ENCODE data around the gene INTS13.
"Not testable (repeated sequence)": the region's sequence is repeated elsewhere in the genome, so short reads cannot be mapped to it uniquely, and the experiment has no call there.

Gene INTS13

GRCh38 chr12:26921886-26922285 lies 15.9 kb downstream of the INTS13 start:
- TF ChIP-seq MYC (IDR thresholded peaks at IDR 0.05; ENCODE audit: low read depth, low read length): no peak
- no peak overlapping the region for H3K4me3 ChIP-seq (ENCODE audit: low read depth, low read length)
- DNase-seq (ENCODE audit: low read depth): no peak

GRCh38 chr12:26919216-26919555 lies 18.6 kb downstream of the INTS13 start:
- no peak for TF ChIP-seq MAX (IDR thresholded peaks at IDR 0.05; ENCODE audit: low read depth, low read length)
- no peak overlapping the region for H3K4me3 ChIP-seq (ENCODE audit: low read depth, low read length)
- no peak for DNase-seq (ENCODE audit: low read depth)

DNA sequence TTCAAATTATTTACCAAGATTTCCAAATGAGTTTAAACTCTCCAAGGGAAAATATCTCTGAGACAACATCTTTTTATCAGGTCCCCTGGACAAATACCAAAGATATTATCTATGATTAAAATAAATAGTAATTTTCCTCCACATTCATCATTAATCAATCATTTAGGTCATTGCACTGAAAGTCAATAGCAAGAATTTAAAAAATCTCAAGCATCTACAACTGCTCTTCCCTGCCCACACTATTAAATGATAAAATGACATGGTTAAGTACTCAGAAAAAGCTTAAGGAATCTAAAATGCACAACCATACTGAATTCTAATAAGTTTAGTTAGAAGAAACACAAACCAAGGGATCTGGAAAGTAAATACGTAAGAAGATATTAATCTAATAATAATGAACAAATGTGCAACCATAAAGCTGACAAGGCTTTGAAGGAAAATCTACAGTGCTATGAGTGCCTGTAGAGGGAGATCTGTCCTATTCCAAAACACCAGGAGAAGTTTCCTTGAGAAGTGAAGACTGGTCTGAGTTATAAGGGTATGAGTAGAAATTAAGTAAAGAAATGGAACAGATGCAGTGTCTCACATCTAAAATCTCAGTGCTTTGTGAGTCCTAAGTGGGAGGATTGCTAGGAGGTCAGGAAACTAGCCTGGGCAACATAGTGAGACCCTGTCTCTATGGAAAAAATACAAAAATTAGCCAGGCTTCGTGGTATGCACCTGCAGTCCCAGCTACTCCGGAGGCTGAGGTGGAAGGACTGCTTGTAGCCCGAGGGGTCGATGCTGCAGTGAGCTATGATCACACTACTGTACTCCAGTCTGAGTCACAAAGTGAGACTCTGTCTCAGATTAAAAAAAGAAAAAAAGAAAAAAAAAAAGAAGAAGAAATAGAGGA lies 19.2 kb downstream of the INTS13 start:
- no peak for TF ChIP-seq MAX (IDR thresholded peaks at IDR 0.05; ENCODE audit: low read depth, low read length)
- no peak for TF ChIP-seq POLR2A (IDR thresholded peaks at IDR 0.05; ENCODE audit: extremely low read depth, insufficient read length)
- no peak for TF ChIP-seq MYC (IDR thresholded peaks at IDR 0.05; ENCODE audit: low read depth, low read length)
- TF ChIP-seq CTCF (IDR thresholded peaks at IDR 0.05; ENCODE audit: low read depth, low read length): no peak
- no peak for DNase-seq (ENCODE audit: low read depth)

DNA sequence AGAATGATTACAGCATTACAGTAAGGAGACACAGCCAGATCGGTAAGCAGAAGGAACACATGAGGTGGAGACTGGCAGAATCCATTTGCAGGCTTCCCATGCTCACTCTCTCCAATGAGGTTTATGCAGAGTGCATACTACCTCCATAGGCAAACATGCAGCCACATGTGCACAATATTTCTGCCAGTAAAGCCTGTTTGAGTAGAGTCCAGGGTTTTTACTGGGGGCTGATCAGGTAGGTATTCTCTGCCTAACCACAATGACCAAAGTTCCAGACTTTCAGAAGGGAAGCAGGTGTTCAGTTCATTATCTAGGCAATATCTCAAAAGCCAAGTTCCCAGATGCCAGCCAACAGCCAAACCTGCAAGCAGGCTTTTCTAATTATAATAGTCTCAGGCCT lies 31.1 kb downstream of the INTS13 start:
- no peak for TF ChIP-seq MAX (IDR thresholded peaks at IDR 0.05; ENCODE audit: low read depth, low read length)
- no peak for TF ChIP-seq POLR2A (IDR thresholded peaks at IDR 0.05; ENCODE audit: extremely low read depth, insufficient read length)
- no peak for TF ChIP-seq CTCF (IDR thresholded peaks at IDR 0.05; ENCODE audit: low read depth, low read length)
- TF ChIP-seq MYC (IDR thresholded peaks at IDR 0.05; ENCODE audit: low read depth, low read length): no peak
- DNase-seq (ENCODE audit: low read depth): no peak
- no peak overlapping the region for H3K4me3 ChIP-seq (ENCODE audit: low read depth, low read length)

More for the DNA sequence above, 19.2 kb downstream of the INTS13 start:
- H3K4me3 ChIP-seq (ENCODE audit: low read depth, low read length): no peak overlapping the region

GRCh38 chr12:26906024-26906423 lies 31.8 kb downstream of the INTS13 start:
- TF ChIP-seq MYC (IDR thresholded peaks at IDR 0.05; ENCODE audit: low read depth, low read length) (no peak), CTCF (IDR thresholded peaks at IDR 0.05; ENCODE audit: low read depth, low read length) (no peak), POLR2A (IDR thresholded peaks at IDR 0.05; ENCODE audit: extremely low read depth, insufficient read length) (no peak), MAX (IDR thresholded peaks at IDR 0.05; ENCODE audit: low read depth, low read length) (no peak)
- no peak overlapping the region for H3K4me3 ChIP-seq (ENCODE audit: low read depth, low read length)
- DNase-seq (ENCODE audit: low read depth): no peak

DNA sequence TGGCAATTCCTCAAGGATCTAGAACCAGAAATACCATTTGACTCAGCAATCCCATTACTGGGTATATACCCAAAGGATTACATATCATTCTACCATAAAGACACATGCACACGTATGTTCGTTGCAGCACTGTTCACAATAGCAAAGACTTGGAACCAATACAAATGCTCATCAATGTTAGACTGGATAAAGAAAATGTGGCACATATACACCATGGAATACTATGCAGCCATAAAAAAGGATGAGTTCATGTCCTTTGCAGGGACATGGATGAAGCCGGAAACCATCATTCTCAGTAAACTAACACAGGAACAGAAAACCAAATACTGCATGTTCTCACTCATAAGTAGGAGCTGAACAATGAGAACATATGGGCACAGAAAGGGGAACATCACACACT lies 34.4 kb downstream of the INTS13 start:
- not testable (repeated sequence) for H3K4me3 ChIP-seq (ENCODE audit: low read depth, low read length); DNase-seq (ENCODE audit: low read depth)

- TF ChIP-seq MAX (IDR thresholded peaks at IDR 0.05; ENCODE audit: low read depth, low read length) (no peak), CTCF (IDR thresholded peaks at IDR 0.05; ENCODE audit: low read depth, low read length) (no peak), POLR2A (IDR thresholded peaks at IDR 0.05; ENCODE audit: extremely low read depth, insufficient read length) (no peak), MYC (IDR thresholded peaks at IDR 0.05; ENCODE audit: low read depth, low read length) (no peak)
- DNase-seq (ENCODE audit: low read depth): no peak
- no peak overlapping the region for H3K4me3 ChIP-seq (ENCODE audit: low read depth, low read length)
These were observed 40.9 kb downstream of the INTS13 start for GRCh38 chr12:26896913-26897312.
